Fibroblast of skin of right quadriceps (primary cell): Measurements from ENCODE around the gene NKG7.

Experiments
- DNase-seq: peaks from one replicate; pipeline ENCODE4 v3.0.0-alpha.2; 2013

Gene NKG7

GRCh38 chr19:51357952-51358351 lies 14.5 kb downstream of the NKG7 start:
- no peak for DNase-seq

- no peak for DNase-seq
These were observed 16.2 kb downstream of the NKG7 start for GRCh38 chr19:51356159-51356801.

GRCh38 chr19:51354742-51355148 lies 17.7 kb downstream of the NKG7 start:
- no peak for DNase-seq

- DNase-seq = no peak
These were observed 18.2 kb downstream of the NKG7 start for GRCh38 chr19:51354103-51354741.

GRCh38 chr19:51352783-51353360 lies 19.6 kb downstream of the NKG7 start:
- no peak for DNase-seq

- DNase-seq = no peak
These were observed 21.0 kb downstream of the NKG7 start for GRCh38 chr19:51351266-51351990.

- no peak for DNase-seq
These were observed 25.1 kb downstream of the NKG7 start for GRCh38 chr19:51347209-51347928.

DNA sequence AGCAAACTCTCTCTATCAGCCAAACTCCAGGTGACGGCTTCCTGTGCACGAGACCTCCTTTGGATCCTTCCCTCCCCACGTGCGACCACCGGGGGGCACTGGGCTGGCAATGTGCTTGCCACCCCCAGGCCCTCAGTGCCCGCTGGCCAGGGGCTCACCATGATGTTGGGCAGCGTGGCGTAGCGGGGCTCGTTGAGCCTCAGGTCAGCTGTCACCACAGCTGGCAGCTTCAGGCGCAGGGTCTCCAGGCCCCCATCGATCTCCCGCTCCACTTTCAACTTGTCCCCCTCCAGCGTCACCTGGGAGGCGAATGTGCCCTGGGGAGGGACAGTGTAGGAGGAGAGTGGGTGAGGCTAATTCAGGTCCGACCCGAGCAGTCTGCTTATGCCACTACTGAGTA lies 25.7 kb downstream of the NKG7 start:
- DNase-seq = no peak

DNA sequence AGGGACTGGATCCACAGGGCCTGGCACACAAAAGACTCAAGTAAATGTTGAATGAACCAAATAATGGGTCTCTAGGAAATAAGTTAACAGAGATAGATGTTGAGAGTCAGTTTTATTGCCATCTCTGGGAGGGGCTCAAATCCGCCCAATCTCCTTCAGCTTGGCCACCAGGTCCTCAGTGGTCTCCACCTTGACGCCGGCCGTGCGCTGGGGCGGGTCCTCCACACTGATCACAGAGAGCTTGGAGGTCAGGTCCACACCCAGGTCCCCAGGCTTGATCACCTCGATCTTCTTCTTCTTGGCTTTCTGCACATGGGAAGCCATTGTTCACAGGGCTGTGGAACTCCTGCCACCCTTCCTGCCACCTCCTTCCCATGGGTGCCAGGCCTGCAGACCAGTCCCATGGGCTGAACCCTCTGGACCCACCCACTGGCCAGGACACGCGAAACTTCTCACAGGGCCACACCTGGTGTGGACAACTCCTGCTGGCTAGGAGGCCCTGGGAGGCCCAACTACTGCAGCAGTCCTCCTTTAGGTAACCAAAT lies 27.3 kb downstream of the NKG7 start:
- DNase-seq = no peak

GRCh38 chr19:51342631-51343569 lies 29.6 kb downstream of the NKG7 start:
- DNase-seq = no peak

- DNase-seq = no peak
These were observed 30.4 kb downstream of the NKG7 start, which contains the start of gene VSIG10L for GRCh38 chr19:51341976-51342580. Gene VSIG10L (minus strand): TSS chr19:51342139. CDS start chr19:51342124, 15 bp downstream.

DNA sequence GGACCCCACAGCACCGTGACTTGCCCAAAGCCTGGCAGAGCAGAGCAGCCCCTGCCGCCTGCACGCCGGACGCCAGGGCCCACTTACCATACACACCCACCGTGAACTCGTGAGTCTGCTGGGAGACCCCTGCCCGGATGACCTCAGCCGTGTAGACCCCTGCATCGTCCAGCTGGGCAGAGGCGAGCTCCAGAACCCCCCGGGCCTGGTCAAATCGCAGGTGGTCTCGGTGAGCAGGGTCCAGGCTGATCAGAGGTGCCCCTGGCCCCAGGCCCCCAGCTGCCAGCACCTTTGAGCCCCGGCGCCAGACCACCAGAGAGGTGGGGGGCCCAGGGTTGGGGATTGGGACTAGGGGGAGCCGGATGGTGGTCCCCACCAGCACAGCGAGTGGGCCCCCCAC lies 31.4 kb downstream of the NKG7 start:
- no peak for DNase-seq

DNA sequence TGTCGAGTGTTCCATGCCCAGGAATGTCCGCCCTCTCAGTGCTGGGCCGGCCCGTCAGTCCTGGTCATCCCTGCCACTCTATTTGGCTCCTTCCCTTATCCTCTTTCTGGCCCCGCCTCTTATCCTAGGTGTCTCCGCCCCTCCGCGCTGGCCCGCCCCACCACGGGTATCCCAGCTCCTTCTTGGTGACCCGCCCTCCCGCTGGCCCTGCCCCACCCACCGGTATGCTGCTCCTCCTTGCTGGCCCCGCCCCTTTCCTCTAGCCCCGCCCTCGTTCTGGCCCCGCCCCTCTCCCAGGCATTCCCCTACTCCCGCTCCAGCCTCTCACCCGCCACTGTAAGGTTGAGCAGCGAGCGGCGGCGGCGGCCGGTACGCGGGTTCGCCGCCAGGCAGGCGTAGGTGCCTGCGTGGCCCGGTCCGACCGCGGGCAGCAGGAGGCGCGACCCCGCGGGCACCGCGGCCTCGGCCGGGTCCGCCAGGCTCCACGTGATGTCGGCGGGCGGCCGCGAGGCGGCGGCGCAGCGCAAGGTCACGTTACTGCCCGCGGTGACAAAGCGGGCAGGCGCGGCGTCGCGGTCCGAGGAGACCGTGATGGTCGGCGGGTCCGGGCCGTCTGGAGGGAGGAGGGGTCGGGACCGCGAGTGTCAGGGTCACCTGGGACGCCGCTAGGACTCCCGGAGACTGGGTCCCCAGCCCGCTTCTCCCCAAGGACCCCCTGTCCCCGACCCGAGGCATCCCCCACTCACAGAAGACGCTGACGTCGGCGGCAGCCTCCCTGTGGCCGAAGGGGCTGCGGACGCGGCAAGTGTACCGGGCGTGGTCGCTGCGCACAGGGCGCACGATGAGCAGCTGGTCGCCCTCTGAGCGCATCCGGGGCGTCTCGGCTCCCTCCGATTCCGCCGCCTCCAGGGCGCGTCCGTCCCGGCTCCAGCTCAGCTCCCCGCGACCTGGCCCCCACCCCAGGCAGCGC lies 32.5 kb downstream of the NKG7 start:
- DNase-seq = peak; percentile 95

DNA sequence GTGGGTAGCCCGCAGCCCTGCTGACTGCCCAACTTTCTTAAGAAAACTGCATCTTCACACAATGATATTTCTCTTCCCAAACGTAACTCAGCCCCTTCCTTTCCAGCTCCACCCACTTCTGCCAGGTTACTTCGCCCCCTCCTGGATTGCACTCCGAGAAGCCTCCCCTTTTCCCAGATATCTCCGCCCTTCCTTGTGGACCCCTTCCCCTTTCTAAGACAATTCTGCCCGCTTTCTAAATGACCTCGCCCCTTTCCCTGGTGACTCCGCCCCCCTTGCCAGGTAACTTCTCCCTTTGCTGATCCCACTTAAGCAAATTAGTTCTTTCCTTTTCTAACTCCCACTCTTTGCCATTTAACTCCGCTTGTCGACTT lies 33.2 kb downstream of the NKG7 start:
- DNase-seq = no peak

GRCh38 chr19:51338563-51339312 lies 33.7 kb downstream of the NKG7 start:
- peak; percentile 61 for DNase-seq

DNA sequence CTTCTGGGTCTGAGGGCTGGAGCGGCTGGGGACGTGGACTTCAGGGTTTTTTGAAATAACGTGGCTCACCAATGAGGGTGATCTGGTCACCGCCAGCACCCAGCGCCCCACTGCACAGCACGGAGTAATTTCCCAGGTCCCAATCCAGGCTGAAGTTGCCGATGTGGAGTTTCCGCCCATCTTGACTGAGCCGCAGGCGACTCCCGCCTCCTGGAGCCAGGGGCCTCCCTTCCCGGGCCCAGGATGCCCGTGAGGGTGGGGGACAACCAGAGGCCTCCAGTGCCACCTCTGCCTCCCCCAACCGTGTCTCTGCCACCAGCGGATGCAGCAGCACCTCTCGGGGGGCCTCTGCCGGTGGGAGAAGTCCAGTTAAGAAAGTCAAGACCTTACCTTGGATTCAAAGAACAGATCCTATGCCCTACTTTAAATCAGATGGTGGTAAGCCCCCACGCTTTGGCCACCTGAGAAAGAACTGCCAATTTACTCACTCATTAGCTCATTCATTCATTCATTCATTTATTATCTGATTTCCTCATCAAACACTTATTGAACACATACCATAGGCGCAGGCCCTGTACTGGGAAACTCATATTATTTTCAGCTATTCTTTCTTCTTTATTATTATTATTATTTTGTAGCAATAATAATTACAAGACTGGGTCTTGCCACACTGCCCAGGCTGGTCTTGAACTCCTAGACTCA lies 34.4 kb downstream of the NKG7 start:
- no peak for DNase-seq

DNA sequence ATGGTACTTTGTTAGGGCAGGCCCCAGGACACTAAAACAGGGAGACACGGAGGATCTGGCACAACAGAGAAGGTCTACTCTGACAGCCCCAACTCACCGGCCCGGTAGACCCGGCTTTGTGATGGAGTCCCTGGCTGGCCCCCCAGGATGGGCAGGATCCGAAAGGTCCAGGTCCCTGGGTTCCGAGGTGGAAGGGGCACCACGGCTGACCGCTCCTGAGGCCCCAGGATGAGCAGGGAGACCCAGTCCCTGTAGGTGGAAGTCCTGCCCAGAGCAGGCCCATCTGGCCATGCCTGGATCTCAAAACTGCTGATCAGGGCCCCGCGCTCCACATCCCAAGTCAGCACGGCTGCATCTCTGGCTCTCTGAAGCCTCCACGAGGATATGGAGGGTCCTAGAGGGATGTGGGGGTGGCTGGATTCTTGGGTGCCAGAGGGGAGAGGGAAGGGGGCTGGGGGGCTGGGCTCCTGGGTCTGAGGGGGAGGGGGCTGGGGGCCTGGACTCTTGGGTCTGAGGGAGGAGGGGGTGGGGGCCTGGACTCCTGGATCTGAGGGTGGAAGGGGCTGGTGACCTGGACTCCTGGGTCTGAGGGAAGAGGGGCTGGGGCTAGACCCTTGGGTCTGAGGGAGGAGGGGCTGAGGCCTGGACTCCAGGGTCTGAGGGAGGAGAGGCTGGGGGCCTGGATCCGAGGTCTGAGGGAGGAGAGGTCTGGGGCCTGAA lies 35.2 kb downstream of the NKG7 start:
- DNase-seq = no peak
